H1 (cell line): ENCODE results near the gene CDH18.

Source experiments
- CHD2 ChIP-seq: IDR thresholded peaks from 2 replicates; pipeline ENCODE4 v1.6.1; 2012; ENCODE audit warnings: low read length, improper control_type of control experiment
- CTCF ChIP-seq, 3 experiments: IDR thresholded peaks; 1 replicate in 2 of 3; 2 replicates in 1 of 3; pipeline versions ENCODE4 v1.5.1 to v1.6.1; 2011; ENCODE audit warnings: low read length in 3 of 3, mild to moderate bottlenecking in 3 of 3, inconsistent platforms in 2 of 3, low read depth in 1 of 3, moderate library complexity in 1 of 3; ENCODE audit not compliant: insufficient read depth in 1 of 3; ENCODE audit errors: control extremely low read depth in 1 of 3
- HDAC6 ChIP-seq: IDR thresholded peaks from one replicate; pipeline ENCODE4 v1.7.1; 2012; ENCODE audit warnings: low read depth, mild to moderate bottlenecking, inconsistent platforms, low read length, moderate library complexity
- JUN ChIP-seq: IDR thresholded peaks from 2 replicates; pipeline ENCODE4 v1.6.1; 2011; ENCODE audit warnings: low read depth, mild to moderate bottlenecking, improper control_type of control experiment, low read length
- KDM1A ChIP-seq: fragments of 200-600, 300-600 bp; sonication (generic); IDR thresholded peaks from 2 replicates; pipeline ENCODE4 v1.7.1; 2016; ENCODE audit warnings: mild to moderate bottlenecking, low read length, borderline replicate concordance
- KDM5A ChIP-seq: fragments of 200-600 bp; IDR thresholded peaks from 2 replicates; pipeline ENCODE4 v1.7.1; 2012; ENCODE audit warnings: mild to moderate bottlenecking, low read length, inconsistent platforms, mixed read lengths
- POLR2A ChIP-seq, 2 experiments: IDR thresholded peaks; 1 replicate in 1 of 2; 2 replicates in 1 of 2; pipeline ENCODE4 v1.6.1; 2011; ENCODE audit warnings: low read depth in 2 of 2, low read length in 2 of 2, mild to moderate bottlenecking in 2 of 2; ENCODE audit errors: control extremely low read depth in 1 of 2
- RAD21 ChIP-seq, 2 experiments: IDR thresholded peaks in 1 of 2; conservative IDR thresholded peaks in 1 of 2; 2 replicates each; pipeline ENCODE4 v1.6.1; 2011; ENCODE audit warnings: low read depth in 2 of 2, low read length in 2 of 2, improper control_type of control experiment in 1 of 2, inconsistent platforms in 1 of 2, mild to moderate bottlenecking in 1 of 2, moderate library complexity in 1 of 2
- RFX5 ChIP-seq: IDR thresholded peaks from 2 replicates; pipeline ENCODE4 v1.6.1; 2011; ENCODE audit warnings: low read depth, low read length, improper control_type of control experiment, borderline replicate concordance
- SAP30 ChIP-seq: fragments of 300-600 bp; sonication (generic); IDR thresholded peaks from 2 replicates; pipeline ENCODE4 v1.7.1; 2012; ENCODE audit warnings: low read length, moderate library complexity, mild to moderate bottlenecking, inconsistent platforms; ENCODE audit not compliant: insufficient read depth, insufficient replicate concordance
- YY1 ChIP-seq: IDR thresholded peaks from 2 replicates; pipeline ENCODE4 v1.6.1; 2011; ENCODE audit warnings: low read depth, mild to moderate bottlenecking, low read length
- ZNF274 ChIP-seq: IDR thresholded peaks from 2 replicates; pipeline ENCODE4 v1.7.0; 2012; ENCODE audit warnings: low read length, borderline replicate concordance; ENCODE audit errors: extremely low read depth
- TF ChIP-seq, protein P1 (sequence below): IDR thresholded peaks from 2 replicates; pipeline ENCODE4 v1.6.1; 2011; ENCODE audit warnings: low read depth, mild to moderate bottlenecking, low read length; ENCODE audit not compliant: insufficient read depth
- TF ChIP-seq, protein P2 (sequence below): IDR thresholded peaks from 2 replicates; pipeline ENCODE4 v1.6.1; 2011; ENCODE audit warnings: low read length, improper control_type of control experiment

GRCh38 chr5:19605846-19606407 lies 382.1 kb downstream of the CDH18 start:
- no peak for TF ChIP-seq CTCF (IDR thresholded peaks at IDR 0.05; ENCODE audit: control extremely low read depth in 1 of 3, insufficient read depth in 1 of 3, low read depth in 1 of 3, low read length in 3 of 3)
- no peak for TF ChIP-seq JUN
- TF ChIP-seq KDM1A, result no peak
- TF ChIP-seq HDAC6, result no peak
- TF ChIP-seq, protein P1, sequence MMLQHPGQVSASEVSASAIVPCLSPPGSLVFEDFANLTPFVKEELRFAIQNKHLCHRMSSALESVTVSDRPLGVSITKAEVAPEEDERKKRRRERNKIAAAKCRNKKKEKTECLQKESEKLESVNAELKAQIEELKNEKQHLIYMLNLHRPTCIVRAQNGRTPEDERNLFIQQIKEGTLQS, result no peak
- no peak for TF ChIP-seq RAD21 (IDR thresholded peaks at IDR 0.05 in 1 of 2, conservative IDR thresholded peaks at IDR 0.05 in 1 of 2; ENCODE audit: low read depth in 2 of 2, low read length in 2 of 2)
- TF ChIP-seq POLR2A (IDR thresholded peaks at IDR 0.05; ENCODE audit: control extremely low read depth in 1 of 2, low read depth in 2 of 2, low read length in 2 of 2), result no peak
- no peak for TF ChIP-seq RFX5
- no peak for TF ChIP-seq YY1
- TF ChIP-seq KDM5A, result no peak
- TF ChIP-seq, protein P2, sequence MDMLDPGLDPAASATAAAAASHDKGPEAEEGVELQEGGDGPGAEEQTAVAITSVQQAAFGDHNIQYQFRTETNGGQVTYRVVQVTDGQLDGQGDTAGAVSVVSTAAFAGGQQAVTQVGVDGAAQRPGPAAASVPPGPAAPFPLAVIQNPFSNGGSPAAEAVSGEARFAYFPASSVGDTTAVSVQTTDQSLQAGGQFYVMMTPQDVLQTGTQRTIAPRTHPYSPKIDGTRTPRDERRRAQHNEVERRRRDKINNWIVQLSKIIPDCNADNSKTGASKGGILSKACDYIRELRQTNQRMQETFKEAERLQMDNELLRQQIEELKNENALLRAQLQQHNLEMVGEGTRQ, result no peak
- TF ChIP-seq ZNF274, result no peak
- TF ChIP-seq CHD2, result no peak
- TF ChIP-seq SAP30, result no peak
